HG03520 (cell line): Measurements from ENCODE around the gene PSMD7.
"Not testable (repeated sequence)": the region's sequence is repeated elsewhere in the genome, so short reads cannot be mapped to it uniquely, and the experiment has no call there.

Experiments used
- ATAC-seq: cut with Tn5 transposase; IDR thresholded peaks from one replicate; pipeline ENCODE4 v1.9.1; 2021; ENCODE audit warnings: mild to moderate bottlenecking, moderate library complexity; ENCODE audit not compliant: unreplicated experiment

PSMD7 gene

DNA sequence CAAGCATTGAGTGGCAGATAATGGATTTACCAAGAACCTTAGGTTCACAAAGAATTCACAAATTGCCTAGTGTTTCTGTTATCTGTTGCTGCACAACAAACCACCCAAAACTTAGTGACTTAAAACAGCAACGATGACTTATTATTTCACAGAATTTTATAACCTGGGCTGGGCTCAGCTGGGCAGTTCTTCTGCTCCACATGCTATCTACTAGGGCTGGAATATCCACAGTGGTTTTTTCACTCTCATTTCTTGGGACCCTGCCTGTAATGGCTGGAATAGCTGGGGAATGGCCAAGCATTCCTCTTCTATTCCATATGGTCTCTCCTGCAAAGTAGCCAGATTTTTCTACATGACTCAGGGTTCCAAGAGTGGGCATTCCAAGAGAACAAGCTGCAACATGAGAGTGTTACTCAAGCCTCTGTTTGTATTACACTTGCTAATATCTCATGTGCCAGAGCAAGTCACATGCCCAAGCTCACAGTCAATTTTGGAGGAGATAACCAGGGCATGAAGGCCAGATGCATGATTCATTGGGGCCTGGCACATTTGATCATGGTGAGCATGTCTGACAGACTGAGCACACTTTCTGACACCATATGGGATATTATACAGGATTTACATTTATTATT, 4.9 kb upstream of the PSMD7 start:
- ATAC-seq, result no peak

DNA sequence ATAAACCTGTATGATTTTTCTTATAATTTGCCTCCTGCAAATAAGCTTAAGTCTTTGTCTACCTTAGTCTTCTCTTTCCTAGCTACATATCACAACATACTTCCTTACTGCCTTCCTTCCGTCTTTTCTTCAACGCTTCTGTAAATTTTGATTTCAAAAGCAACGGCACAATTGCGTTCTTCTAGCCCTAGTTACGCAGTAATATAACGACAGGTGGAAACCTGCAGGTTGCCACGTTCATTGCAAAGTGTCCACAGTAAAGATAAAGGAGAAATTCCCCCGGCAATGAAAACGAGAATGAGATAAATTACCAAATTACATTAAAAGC, 546 bp upstream of the PSMD7 start:
- peak; percentile 9 for ATAC-seq

DNA sequence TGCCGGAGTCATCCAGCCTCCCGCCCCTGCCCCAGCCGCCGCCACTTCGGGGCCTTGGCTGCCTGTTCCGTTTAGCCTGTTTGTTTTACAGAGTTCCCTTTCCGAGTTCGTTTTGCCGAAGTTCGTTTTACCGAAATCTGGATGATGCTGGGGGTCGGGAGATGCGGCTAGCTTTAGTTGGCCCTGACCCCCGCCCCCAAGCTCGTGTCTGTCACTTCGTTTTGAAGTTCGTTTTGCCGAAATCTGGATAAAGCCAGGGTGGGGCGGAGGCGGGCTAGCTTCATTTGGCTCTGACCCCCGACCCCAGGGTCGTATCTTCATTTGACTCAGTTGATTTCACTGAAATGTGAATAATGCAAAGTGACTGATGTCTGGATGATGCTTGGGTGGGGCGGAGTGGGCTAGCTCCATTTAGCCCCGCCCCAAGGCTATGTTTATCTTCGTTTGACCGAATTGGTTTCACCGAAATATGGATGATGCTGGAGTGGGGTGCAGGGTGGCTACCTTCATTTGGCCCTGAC, 591 bp downstream of the PSMD7 start:
- ATAC-seq, result peak; percentile 31

DNA sequence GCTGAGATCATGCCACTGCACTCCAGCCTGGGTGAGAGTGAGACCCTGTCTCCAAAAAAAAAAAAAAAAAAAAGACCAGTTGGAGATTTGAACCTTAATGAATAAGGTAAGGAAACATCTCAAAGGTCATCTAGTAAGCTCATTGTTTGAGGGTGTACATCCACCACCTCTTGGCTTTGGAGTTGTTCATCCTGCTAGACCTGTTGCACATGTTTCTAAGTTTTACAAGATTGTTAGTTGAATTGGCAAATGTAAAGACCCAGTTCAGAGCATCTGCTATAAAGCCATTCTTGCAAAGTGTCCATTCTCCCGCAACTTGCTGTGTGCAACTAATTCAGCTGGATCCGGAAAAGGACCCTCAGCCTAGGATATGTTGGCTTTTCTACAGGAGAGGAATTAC, 1.5 kb downstream of the PSMD7 start:
- ATAC-seq, result no peak

DNA sequence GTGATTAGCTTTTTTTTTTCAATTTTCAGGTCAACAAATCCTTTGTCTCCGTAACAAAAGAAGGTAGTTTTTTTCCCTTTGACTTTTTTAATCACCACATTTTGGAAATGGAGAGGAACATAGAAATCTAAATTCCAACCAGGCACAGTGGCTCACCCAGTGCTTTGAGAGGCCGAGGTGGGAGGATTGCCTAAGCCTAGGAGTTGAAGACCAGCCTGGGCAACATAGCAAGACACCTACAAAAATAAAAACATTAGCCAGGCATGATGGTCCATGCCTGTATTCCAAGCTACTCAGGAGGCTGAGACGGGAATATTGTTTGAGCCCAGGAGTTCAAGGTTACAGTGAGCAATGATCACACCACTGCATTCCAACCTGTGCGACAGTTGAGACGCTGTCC, 5.7 kb downstream of the PSMD7 start:
- ATAC-seq, result no peak

DNA sequence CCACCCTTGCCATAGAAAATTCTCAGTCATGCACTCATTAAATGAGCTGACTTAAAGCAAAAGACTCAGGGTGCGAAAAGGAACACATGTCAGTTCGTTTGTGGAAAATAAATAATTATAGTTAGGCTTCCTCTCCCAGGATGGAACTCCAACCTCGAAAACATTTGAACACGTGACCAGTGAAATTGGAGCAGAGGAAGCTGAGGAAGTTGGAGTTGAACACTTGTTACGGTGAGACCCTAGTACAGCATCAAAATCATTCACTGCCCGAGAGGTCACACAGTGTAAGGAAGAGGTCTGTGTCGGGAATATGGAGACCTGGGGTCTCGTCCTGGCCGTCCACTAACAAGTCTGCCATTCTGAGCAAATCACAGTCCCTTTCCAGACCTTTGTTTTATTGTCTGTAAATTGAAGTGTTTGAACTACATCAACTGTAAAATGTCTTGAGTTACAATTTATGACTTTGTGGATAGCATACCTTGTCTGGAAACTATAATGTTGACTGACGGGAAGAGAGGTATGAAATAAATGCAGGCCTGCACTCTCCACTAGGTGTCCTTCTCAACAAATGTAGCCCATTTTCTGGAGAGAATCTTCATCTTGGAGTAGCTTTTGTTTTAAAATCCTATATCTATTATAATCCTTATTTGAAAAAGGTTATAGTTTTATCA, 7.7 kb downstream of the PSMD7 start:
- ATAC-seq, result no peak

DNA sequence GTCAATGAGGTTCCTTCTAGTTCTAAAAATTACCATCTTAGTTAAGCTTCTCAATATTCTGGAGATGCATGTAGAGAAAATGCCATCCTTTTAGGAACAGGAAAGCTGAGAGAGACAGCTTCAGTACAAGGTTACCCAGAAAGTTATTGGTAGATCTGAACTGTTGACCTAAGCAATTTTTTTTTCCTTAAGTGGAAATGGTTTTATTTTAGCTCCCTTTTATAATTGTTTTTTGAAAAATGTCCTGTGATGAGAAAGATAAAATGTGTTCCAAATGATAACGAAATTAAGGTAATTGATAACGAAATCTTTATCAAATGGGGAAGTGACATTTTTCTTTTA, 8.2 kb downstream of the PSMD7 start:
- no peak for ATAC-seq

DNA sequence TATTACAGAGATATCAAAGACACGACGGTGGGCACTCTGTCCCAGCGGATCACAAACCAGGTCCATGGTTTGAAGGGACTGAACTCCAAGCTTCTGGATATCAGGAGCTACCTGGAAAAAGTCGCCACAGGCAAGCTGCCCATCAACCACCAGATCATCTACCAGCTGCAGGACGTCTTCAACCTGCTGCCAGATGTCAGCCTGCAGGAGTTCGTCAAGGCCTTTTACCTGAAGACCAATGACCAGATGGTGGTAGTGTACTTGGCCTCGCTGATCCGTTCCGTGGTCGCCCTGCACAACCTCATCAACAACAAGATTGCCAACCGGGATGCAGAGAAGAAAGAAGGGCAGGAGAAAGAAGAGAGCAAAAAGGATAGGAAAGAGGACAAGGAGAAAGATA, 8.7 kb downstream of the PSMD7 start:
- ATAC-seq, result no peak

DNA sequence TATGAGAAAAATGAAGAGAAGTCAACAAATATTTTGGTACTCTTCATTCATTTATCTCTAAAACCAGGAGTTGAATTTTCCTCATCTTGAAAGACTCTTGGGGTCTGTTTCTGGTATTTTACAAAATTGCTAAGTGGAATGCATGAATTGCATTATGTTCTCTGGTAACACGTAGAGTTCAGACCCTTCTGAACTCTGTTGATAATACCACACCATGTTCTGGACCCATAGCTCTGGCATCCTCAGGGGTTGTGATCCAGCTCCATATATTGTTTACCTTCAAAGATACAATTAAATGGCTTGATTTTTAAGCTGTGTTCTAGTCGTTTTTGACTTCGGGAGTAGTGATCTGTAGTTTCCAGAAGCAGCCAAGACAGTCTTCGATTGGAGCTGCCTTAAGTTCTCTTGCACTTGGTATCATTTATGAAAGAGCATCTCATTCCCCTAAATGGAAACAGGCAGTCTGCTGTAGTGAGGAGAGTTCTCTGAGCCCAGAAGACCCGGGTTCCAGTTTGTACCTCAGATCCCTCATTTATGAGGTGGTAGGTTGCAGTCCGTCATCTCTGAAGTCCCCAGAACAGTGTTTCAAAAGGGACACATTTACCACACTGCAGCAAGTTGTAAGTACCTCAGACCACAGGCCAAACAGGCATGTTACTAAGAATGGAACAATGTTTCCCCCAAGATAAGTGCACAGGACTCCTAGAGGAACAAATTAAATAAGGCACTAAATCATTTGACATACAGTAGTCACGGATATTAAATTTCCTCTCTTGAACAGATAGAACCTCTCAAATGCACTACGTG, 9.6 kb downstream of the PSMD7 start:
- no peak for ATAC-seq

DNA sequence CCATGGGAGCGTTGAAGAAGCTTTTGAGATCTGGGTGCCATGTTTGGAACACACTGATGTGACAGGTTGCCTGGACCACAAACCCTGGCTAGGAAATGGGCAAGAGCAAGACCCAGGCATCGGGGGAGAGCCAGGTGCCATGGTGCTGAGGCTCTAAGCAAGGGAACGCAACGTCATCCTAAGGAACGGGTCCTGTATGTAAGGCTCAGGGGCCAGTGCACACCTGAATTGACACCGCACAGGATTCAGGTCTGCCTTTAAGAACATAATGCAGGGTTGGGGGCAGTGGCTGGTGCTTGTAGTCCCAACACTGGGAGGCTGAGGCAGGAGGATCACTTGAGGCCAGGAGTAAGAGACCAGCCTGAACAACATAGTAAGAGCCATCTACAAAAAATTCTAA, 10.8 kb downstream of the PSMD7 start:
- no peak for ATAC-seq

DNA sequence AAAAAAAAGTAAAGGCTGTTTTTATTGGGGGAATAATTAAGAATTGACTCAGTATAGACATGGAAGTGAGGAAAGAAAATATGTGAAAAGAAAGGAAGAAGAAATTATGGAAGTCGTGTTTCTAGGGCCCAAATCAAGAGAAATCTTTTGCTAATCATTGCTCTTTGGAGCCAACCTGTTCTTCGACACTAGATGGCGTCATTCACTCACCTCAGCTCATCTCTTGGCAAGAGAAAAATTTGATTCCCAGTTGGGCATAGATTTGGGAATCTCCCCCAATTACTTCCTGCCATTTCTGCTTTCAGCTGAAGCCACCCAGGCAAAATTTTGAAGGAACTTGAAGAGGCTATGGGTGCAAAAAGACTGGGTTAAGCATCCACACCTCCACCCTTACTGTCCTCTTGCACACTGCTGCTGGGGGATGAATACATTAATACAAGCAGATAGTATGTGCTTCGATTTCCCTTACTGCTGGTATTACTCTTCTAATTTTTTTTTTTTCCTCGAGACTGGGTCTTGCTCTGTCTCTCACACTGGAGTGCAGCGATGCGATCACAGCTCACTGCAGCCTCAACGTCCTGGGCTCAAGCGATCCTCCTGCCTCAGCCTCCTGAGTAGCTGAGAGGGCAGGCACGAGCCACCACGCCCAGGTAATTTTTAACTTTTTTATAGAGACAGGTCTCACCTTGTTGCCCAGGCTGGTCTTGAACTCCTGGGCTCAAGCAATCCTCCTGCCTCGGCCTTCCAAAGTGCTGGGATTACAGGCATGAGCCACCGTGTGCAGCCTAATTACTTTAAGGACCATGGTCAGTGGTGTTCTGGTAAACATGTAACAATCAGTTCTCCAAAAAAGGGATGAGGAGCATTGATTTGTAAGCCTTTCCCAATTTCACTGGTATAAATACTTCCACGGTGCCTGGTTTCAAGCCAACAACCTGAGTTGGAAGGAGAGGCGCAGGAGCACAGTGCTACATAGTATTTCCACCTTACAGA, 13.5 kb downstream of the PSMD7 start:
- ATAC-seq, result no peak

DNA sequence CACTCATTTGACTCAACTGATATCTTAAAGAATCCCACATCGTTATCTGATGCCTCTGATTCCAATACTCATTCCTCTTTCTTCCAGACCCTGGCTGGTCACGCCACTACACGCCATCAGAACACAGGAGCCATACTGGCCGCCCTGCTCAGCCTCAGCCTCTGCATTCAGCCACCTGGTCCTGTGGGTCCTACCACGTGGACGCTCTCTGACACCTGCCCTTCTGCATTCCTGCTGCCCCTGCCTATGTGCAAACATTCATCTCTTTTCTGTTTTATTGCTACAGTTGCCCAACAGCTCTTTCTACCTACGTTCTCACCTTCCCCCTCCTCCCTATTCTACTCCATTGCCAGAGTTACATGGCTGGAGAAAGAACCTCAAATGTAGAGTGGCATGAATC, 18.4 kb downstream of the PSMD7 start:
- no peak for ATAC-seq

DNA sequence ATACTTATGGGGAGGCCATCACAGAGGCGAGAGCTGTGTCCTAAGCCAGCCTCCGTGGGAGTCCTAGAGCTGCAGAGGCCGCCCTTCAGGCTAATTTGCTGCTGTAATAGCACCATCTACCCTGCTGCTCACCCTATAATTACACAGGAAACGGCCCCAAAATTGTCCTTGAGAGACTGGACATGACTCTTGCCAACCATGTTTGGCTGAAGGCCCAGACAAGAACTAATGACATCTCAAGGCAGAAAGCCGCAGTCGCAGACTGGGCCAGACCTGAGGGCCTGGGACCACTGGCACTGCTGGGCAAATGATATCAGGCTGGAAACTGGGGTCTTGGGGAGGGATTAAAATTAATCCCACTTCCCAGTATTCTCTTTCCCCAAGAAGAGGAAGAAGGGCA, 24.1 kb downstream of the PSMD7 start:
- ATAC-seq, result no peak

DNA sequence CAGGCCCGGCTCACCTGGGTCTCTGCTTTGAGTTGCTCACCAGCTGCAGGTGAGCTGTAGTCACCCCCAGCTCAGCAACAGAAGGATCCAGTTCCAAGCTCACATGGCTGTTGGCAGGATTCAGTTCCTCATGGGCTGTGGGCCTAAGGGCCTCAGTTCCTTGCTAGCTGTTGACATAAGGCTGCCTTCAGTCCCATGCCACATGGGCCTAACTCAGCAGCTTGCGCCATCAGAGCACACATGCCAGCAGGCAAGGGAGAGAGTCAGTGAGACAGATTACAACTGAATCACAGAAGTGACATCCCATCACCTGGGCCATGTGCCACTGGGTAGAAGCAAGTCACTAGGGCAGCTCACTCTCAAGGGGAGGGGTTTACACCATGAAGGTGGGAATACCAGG, 24.7 kb downstream of the PSMD7 start:
- ATAC-seq, result no peak

DNA sequence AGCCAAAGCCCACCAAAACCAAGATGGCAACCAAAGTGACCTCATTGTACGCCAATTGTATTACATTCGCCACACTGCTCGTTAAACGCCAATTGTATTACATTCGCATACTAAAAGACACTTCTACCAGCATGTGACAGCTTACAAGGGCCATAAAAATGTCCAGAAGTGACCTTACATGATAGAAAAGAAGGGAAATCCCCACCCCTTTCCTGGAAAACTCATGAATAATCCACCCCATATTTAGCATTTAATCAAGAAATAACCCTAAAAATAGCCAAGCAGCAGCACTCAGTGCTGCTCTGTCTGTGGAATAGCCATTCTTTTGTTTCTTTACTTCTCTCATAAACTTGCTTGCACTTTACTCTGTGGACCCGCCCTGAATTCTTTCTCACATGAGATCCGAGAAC, 25.7 kb downstream of the PSMD7 start:
- ATAC-seq, result no peak

DNA sequence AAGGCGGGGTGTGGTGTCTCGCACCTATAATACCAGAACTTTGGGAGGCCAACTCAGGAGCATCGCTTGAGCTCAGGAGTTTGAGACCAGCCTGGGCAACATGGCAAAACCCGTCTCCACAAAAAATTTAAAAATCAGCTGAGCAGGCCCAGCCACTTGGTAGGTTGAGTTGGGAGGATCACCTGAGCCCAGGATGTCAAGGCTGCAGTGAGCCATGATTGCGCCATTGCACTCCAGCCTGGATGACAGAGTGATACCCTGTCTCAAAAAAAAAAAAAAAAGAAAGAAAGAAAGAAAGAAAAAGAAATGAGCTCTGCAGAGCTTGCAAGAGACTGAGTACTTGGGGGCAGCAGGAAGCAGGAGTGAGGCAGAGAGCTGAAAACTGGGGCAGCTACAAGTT, 28.2 kb downstream of the PSMD7 start:
- ATAC-seq, result not testable (repeated sequence)

DNA sequence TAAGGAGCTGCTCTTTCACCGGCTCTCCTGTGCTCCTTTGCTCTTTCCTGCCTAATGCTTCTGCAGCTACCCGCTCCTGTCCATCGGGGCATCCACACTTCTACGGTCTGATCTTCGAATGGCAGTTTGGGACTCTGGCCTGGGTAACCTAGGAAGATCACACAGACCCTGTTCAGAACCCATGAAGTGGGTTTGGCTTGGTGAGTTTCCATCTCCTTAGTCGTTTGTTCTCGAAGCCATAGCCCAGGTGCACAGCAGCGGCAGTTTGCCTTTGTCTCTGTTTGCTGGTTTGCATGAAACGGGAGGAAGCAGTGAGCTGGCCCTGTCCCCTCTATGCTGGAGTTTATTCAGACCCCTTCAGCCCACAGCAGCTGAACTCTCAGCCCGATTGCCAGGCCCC, 29.0 kb downstream of the PSMD7 start:
- no peak for ATAC-seq

DNA sequence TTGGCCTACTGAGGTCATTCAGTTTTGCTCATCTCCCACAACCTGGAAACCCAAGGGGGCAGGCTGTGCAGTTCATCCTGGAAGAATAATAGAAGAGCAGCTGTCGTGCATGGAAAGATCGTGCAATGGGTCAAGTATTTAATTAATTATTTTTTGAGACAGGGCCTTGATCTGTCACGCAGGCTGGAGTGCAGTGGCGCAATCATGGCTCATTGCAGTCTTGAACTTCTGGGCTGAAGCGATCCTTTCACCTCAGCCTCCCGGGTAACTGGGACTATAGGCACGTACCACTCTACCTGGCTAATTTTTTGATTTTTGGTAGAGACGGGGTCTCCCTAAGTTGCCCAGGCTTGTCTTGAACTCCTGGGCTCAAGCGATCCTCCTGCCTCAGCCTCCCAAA, 31.7 kb downstream of the PSMD7 start:
- not testable (repeated sequence) for ATAC-seq

DNA sequence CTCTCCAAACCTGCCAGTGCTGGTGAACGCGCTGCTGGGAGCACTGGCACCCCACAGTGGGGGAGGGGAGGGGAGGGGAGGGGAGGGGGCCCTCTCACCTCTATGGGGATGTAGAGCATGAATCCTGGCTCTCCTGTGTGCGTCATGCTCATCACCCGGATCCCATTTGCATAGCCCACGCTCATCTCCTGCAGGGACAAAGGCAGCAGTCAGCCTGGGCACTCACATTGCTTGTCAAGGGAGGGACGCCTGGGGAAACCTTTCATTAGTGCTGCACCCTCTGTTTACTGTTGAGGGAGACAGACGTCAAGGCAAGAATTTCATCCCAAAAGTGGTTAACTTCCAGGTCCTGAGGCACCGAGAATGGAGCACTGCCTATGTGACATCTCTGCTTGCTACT, 35.9 kb downstream of the PSMD7 start:
- not testable (repeated sequence) for ATAC-seq

DNA sequence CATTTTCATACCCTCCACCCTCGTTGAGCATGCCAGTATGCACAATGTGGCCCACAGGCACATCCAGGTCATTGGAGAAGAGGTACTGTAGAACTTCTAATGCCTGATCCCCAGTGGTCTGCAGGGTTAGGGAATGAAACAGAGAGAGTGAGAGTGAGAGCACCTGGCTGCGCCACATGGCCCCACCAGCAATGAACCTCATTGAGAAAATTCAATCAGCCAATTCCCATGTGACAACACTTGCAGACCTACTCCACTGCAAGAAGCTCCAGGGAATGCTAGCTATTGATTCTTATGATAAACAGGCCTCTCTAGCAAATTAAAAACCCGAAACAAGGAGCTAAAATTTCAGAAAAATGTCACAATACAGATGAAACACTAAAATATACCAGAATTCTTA, 40.9 kb downstream of the PSMD7 start:
- not testable (repeated sequence) for ATAC-seq

DNA sequence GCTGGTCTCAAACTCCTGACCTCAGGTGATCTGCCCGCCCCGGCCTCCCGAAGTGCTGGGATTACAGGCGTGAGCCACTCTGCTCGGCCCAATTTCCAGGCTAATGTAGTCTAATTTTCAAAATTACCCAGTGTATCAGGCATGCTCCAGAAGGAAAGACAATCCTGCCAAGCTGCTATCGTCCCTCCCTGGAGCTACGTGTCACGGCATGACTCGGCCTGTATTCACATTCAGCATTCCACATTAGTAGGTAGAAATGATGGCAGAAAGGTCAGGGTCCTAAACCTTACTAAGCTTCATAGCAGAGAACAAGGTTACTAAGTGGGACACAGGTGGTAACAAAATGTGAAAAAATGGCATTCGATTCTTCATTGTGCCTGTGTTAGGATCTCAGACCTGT, 42.6 kb downstream of the PSMD7 start:
- ATAC-seq, result not testable (repeated sequence)
